HG02938 (cell line): ENCODE measurements around the gene NFAM1.
A peak's percentile ranks its signal among the peaks of the same experiment; 100 is the strongest.

Source experiments
- ATAC-seq: cut with Tn5 transposase; IDR thresholded peaks from one replicate; pipeline ENCODE4 v1.9.1; 2021; ENCODE audit warnings: mild to moderate bottlenecking, moderate library complexity; ENCODE audit not compliant: unreplicated experiment

The NFAM1 gene

GRCh38 chr22:42384506-42384905 is 47.7 kb downstream of the NFAM1 start:
- no peak for ATAC-seq

GRCh38 chr22:42383851-42384417 is 48.3 kb downstream of the NFAM1 start:
- no peak for ATAC-seq

GRCh38 chr22:42383287-42383686 is 48.9 kb downstream of the NFAM1 start:
- no peak for ATAC-seq

- no peak for ATAC-seq
These were observed 51.2 kb downstream of the NFAM1 start for GRCh38 chr22:42380769-42381551.

- ATAC-seq, result no peak
These were observed 52.2 kb downstream of the NFAM1 start for GRCh38 chr22:42379966-42380537.

GRCh38 chr22:42376711-42377554 is 55.3 kb downstream of the NFAM1 start:
- no peak for ATAC-seq

GRCh38 chr22:42375982-42376381 is 56.2 kb downstream of the NFAM1 start:
- no peak for ATAC-seq

GRCh38 chr22:42372976-42373375 is 59.2 kb downstream of the NFAM1 start:
- ATAC-seq, result no peak

GRCh38 chr22:42371501-42371900 is 60.7 kb downstream of the NFAM1 start:
- ATAC-seq, result no peak

- ATAC-seq, result no peak
These were observed 61.1 kb downstream of the NFAM1 start for GRCh38 chr22:42371099-42371498.

- peak; percentile 92 for ATAC-seq
These were observed 62.8 kb downstream of the NFAM1 start for GRCh38 chr22:42369250-42370041.

GRCh38 chr22:42368379-42369249 is 63.6 kb downstream of the NFAM1 start:
- ATAC-seq, result no peak

- no peak for ATAC-seq
These were observed 64.2 kb downstream of the NFAM1 start for GRCh38 chr22:42367980-42368378.

- no peak for ATAC-seq
These were observed 65.2 kb downstream of the NFAM1 start for GRCh38 chr22:42366806-42367581.

GRCh38 chr22:42365942-42366695 is 66.1 kb downstream of the NFAM1 start:
- ATAC-seq, result no peak

- no peak for ATAC-seq
These were observed 66.9 kb downstream of the NFAM1 start for GRCh38 chr22:42365111-42365865.

GRCh38 chr22:42364604-42365110 is 67.5 kb downstream of the NFAM1 start:
- ATAC-seq, result no peak
